Tibial nerve (tissue), 4 donors: ENCODE measurements around the gene LIMS1.

Experiments
- CTCF ChIP-seq, 5 experiments: fragments of 200-600 bp in 3 of 5; fragments of 450-650 bp in 2 of 5; sonication (generic) in 3 of 5; IDR thresholded peaks; one replicate each; pipeline ENCODE4 v1.5.1; 2016 to 2019; ENCODE audit warnings: antibody characterized with exemption in 5 of 5, mild to moderate bottlenecking in 3 of 5, moderate library complexity in 2 of 5
- EP300 ChIP-seq, 2 donors: sonication (generic); formaldehyde crosslinking; IDR thresholded peaks; one replicate each; pipeline ENCODE4 v1.6.1; 2017; ENCODE audit warnings: antibody characterized with exemption in 2 of 2, mild to moderate bottlenecking in 1 of 2
- POLR2A ChIP-seq, 2 donors: fragments of 450-650 bp; IDR thresholded peaks; one replicate each; pipeline ENCODE4 v1.6.1; 2017; ENCODE audit warnings: antibody characterized with exemption in 2 of 2, mild to moderate bottlenecking in 2 of 2, moderate library complexity in 2 of 2

GRCh38 chr2:108491848-108492247 is 42.4 kb upstream of the LIMS1 start:
- TF ChIP-seq POLR2A (IDR thresholded peaks at IDR 0.05) (no peak), CTCF (IDR thresholded peaks at IDR 0.05) (no peak), EP300 (IDR thresholded peaks at IDR 0.05) (no peak)
